EH (cell line): Measurements from ENCODE around the gene GALNT2.

ENCODE experiments used
- DNase-seq: peaks from one replicate; pipeline ENCODE4 v3.0.0-alpha.2; 2015; ENCODE audit warnings: low read depth

The GALNT2 gene

DNA sequence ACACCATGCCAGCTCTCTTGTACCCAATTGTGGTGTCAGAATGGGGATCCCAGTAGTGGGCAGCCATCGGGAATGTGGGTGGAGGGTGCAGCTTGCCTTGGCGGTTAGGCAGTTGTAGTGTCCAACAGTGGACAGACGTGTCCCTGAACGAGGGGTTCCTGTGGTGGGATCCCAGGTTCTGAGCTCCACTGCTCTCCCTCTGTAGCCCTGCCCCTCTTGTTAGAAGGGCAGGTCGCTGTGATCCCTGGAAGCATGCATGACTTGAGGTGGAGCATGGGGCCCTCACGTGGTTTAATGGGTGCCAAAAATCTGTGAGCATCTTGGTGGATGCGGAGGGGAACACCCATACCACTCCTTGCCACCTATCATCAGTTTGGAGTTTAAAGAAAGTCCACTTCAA is 4.3 kb downstream of the GALNT2 start:
- no peak for DNase-seq

DNA sequence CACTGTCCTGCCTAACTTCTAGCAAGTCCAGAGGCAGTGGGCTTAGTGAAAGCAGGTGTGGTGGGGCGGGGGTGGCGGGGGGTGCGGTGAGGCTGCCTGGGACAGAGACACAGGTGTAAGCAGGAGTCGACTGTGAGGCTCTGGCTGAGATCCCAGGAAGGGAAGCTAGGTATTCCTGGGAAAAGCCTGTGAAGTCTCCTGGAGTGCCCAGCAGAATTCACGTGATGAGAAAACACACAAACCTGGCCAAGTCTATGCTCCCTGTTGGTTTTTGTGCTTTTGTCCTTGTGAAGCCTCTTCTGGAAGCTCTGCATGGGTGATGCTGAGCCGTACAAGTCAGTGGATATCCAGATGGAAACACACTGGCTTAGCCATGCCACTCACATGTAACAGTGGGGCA is 5.3 kb downstream of the GALNT2 start:
- no peak for DNase-seq

DNA sequence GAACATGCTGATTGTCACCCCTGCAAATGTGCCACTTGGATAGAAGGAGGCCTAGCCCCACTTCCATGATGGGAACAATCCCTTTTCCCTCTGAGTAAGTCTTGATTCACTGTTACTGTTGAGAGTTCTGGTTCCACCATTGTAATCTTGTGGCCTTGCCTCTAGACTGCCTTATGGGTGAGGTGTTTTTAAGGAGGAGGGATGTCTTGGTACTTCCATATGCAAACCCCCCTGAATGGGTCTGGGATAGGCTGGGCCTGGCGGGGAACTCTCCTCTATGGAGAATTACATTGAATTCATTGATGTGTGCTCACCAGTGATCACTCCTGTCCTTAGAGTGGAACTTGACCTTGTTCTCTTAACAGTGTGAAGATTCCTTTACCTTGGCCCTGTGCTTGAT is 5.8 kb downstream of the GALNT2 start:
- no peak for DNase-seq

DNA sequence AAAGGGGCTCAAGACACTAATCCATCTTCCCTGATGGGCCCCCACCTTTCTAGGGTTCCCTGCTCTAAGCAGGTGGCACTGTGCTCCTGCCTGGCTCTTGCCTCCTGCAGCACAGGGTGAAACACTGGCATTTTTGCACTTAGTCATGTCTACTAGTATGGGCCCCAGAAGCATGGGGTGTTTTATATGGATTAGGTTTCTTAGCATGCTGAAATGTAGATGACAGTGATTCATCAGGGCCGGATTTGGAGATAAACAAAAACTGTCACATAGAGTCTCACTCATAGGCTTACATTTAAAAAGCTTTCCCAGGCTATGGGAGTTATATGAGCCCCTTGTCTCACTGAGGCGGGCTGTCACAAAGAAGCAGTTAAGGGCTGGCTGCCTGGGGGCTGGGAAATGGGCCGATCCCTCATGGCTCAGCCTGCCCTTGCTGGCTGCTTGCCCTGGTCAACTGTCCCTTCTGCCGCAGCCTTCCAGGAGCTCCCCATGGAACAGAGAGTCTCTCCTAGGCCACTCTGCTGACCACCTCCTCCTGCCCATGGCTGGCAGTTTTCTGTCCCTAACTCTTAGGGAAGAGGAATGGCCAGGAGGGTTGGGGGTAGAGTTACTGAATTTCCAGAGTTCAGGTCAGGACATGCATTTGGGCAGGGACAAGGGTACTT is 6.5 kb downstream of the GALNT2 start:
- DNase-seq: peak; percentile 95

DNA sequence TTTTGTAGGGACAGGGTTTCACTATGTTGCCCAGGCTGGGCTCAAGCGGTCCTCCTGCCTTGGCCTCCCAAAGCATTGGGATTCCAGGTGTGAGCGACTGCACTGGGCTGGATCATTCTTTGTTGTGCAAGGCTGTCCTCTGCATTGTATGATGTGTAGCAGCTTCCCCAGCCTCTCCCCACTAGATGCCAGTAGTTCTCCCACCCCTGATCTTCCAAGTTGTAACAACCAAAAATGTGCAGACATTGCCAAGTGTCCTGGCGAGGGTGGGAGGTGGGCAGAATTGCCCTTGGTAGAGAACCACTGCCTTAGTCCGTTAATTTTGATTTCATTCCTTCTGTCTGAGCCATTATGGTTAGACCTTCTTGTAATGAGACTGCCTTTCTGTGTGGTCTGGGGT is 7.2 kb downstream of the GALNT2 start:
- DNase-seq: no peak

DNA sequence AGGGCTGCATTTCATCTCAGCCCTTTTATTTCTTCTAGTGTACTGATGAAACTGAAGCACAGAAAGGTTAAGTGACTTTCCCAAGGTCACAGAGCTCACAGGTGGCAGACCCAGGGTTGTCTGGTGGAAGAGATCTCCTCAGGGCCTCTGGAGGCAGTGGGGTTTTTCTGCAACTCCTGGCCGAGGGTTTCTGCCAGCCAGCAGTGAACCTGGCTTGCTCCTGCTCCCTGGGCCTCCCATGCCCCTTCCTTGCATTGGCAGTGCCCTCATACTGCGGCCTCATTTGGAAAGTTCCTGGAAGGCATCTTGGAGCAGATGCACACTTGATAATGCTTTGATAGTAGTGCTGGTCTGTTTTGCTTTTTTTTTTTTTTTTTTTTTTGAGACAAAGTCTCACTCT is 7.7 kb downstream of the GALNT2 start:
- DNase-seq: no peak

DNA sequence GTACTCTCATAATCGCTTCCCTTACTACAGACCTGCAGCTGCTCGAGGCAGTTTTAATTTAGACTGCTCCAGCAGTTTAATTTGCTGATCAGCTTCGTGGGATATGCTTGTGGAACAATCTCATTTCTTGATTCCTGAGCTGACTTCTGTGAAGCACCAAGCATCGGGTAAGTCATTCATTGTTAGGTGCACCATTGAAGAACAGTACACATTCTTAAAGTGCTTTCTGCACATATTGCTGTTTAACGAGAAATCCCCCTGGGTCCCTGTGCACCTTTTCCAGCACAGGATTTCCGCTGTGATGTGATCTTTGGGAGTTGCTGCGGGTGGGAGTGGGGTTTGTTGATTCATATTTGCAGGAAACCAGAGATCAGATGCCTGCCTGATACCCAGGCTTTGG is 9.1 kb downstream of the GALNT2 start:
- DNase-seq: no peak

DNA sequence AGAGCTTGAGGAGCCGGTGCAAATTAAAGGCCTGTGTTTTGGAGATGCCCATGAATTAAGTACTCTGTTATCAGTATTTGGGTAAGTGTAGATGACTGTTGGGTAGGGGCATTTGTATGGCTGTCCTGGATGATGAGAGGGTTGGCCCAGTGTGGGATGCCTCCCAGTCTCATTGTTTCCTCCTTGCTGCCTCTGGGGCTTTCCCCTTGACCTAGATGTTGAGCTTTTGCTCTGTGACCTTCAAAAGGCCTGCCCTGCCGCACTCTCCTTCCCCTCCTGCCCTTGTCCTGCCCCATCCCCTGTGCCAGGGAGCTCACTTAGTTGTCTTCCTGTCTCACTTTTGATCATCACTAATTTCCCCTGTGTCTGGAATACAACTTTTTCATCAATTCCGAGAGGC is 10.0 kb downstream of the GALNT2 start:
- no peak for DNase-seq

DNA sequence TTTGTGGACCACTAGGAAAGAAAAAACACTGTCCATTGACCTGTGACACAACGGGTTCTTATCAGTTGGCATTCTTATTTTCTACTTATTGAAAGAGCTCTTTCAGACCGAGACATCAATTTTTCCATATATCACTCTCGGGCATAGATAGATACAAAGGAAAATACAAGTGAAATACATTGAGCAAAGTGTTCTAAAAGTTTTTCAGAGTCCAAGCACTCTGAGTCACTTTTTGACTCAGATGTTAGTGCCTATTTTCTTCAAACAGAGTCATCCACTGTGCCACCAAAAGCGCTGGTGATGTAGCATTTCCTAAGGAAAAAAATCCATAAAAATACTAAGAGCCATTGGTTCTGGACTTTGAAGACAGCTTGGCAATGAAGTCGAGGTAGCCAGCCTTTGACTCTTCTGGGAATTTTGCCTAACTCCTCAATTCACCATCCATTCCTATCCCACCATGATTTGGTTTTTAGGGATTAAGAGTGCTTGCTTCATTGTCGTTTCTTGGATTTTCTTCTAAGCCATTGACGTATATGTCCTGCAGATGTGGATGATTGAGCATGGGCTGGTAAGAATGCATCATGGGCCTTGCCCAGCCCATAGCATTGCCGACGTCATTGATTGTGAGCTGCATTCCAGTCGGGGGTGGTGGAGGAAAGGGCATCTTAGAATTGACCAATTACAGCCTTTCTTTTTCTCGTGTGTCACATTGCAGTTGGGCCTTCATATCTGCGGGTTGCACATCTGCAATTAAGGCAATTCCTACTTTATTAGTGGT is 10.6 kb downstream of the GALNT2 start:
- DNase-seq: peak; percentile 52

DNA sequence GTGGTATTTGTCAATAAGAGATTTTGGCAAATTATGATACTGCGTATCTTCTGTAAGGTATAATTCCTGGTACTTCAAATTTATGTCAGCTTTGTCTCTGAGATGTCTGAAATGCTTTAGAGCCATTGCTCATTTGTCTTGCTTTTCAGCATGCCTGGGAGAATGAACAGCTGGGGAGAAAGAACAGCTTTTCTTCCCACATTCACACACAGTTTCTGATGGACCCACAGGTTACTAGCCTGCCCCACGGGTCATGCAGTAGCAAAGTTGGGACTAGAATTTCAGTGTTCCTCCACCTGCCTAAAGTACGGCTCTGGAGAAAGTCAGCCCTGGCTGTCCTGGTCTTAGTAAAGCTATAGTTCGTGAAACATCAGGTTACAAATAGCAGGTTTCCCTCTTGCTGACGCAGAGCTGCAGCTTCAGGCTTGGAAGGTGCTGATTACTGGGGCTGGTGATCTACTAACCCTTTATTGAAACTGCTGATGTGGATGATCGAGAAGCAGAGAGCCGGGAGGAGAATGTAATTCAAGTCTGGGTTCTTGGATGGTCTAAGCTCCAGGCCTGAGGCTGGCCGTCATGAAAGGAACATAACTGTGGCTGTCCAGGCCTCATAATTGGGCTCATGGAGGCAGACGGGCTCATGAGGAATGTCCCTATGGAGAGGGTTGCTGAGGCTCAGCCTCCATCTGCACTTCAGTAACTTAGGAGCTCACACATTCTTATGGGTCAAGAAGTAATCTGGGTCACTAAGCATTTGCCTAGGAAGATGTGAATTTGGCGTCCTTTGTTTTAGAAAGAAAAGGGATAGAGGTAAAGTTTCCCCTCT is 12.4 kb downstream of the GALNT2 start:
- no peak for DNase-seq

DNA sequence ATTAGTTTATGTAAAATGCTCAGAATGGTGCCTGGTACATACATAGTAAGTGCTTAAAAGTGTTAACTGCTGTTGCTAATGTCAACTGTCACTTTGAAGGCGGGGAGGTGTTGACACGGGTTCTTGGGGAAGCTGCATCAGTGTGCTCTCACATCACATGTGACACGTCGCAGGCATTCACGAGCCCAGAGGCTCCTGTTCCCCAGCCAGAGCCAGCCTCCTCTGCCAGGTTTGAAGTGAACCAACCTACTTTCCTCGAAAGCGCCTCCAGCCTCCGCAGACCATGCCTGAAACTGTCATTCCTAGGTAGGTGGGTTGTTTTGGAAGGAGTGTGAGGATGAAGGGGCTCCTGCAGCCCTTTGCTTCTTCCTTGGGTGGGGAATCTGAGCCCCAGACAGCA is 13.8 kb downstream of the GALNT2 start:
- DNase-seq: no peak

DNA sequence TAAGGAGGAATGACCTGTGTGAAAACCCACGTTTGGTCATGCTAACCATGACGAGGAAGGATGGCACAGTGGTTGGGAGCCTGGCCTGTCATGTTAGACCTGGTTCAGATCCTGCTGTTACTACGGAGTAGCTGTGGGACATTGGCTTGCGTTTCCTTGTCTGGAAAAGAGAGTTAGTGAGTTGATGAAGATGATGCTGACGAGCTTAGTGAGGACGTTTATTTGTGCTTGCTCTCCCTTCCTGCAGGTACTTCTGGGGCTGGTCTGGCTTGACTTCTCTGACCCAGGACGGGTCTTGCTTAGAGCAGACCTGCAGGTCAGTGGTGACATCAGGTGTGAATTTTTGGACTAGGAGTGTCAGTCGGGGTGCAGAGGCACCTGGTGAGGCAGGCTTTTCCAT is 14.7 kb downstream of the GALNT2 start:
- DNase-seq: no peak

DNA sequence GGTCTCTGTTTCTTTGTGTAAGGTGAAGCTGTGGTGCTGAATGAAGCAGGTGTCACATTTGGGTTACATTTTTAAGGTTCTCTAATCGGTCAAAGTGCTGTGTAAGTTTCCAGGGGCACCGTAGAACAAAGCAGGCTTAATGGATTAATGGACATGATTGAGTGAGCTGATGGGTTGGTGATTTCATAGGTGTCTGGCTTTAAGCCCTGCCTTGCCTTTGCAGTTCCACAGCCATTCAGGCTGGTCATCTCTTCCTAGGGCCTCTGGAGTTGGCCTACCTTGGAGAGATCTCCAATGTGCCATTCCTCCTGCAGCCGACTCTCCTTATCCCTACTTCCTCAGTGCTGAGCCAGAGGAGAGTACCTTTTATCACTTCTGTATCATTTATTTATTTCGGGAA is 15.2 kb downstream of the GALNT2 start:
- DNase-seq: no peak

DNA sequence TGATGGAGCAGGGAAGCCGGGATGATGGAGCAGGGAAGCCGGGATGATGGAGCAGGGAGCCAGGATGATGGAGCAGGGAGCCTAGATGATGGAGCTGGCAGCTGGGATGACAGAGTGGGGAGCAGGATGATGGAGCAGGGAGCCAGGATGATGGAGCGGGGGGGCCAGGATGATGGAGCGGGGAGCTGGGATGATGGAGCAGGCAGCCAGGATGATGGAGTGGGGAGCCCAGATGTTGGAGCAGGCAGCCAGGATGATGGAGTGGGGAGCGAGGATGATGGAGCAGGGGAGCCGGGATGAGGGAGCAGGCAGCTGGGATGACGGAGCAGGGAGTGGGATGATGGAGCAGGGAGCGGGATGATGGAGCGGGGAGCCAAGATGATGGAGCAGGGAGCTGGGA is 16.0 kb downstream of the GALNT2 start:
- no peak for DNase-seq

DNA sequence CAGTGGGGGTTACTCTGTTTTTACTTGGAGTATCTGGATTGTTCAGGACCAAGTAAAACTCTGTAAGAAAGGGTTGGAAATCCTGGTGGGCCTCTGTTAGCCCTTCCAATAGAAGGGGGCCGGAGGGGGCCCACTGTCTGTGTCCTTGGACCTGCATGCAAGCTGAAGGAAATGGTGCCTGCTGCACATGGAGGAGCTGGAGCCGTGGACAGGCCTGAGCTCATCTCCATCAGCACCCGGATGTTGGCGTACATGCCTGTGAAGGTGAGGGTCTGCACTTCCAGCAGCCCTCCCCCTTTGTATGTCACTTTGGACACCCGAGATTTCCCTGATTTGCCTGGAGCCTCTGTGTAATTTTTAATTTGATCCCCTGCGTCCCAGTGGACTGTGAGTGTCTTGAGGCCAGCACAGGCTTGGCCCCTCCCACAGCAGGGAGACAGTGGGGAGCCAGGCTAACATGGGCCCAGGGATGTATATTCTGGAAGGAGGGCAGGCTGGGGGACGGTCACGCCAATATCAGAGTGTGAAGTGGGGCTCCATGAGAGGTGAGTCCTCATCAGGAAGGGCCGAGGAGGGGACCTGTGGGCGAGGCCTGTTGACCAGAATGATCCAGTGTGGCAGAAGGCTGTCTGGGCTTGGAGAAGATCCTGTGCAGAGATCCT is 16.8 kb downstream of the GALNT2 start:
- no peak for DNase-seq

DNA sequence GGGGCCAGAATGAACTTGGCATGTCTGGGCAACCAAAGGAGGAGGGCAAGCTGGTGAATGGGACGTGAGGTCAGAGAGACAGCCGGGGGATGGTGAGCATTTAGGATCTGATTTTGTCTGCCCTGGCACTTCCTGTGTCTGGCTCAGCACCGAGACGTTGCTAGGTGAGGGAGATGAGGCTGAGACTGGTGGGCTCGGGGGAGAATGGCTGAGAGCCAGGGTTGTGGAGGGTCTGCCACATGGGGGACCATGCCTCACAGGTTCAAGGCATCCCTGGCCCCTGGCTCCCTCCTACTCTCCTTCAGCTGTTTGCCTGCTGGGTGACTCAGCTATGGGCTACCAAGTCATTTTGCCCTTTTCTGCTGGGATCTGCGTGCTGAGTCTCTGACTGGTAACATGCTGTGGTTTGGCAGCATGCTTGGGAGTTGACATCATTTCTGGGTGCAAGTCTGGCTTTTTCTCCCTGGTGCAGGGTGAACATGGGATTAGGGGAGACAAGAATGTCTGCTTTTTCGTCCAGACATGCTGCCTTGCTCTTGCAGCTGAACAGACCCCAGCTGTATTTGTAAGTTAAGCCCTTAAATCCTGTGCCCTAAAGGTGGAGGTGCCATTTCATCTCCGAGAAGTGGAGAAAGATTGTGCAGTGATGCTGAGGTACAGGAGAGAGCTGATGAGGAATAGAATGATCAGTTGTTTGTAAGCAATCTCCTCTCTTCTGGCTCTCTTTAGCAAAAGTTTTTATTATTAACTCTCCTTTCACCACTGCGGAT is 17.6 kb downstream of the GALNT2 start:
- DNase-seq: peak; percentile 99

DNA sequence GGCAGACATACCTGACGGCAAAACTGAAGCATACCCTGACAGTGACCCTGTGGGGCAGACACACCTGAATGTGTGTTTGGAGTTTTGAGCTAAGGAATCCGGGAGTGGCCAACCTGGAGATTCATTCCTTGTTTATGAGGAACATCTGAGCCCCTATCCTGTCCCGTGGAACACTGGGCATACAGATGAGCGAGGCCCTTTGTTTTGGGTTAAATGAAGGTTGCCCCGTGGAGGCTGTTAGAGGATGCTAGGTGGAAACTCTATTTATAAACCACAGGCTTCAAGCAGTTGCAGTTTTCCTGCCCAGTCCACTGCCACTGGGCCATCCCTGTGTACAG is 18.1 kb downstream of the GALNT2 start:
- DNase-seq: no peak

DNA sequence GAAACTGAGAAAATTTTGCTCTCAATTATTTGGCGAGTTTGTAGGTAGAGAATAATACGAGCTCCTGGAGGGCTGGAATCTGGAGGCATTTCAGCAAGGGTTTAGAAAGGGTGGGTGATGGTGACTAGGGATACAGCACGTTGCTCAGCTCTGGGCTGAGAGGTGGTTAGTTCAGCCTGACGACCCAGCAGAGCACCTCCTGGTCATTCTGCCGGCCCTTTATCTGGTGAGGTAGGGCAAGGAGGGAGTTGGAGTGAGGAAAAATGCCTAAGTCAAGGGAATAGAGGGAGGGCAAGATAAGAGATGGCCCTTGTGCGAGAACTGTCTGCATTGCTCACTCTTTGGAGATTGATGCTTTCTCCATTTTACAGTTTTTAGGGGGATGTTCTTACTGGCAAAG is 19.1 kb downstream of the GALNT2 start:
- DNase-seq: no peak

DNA sequence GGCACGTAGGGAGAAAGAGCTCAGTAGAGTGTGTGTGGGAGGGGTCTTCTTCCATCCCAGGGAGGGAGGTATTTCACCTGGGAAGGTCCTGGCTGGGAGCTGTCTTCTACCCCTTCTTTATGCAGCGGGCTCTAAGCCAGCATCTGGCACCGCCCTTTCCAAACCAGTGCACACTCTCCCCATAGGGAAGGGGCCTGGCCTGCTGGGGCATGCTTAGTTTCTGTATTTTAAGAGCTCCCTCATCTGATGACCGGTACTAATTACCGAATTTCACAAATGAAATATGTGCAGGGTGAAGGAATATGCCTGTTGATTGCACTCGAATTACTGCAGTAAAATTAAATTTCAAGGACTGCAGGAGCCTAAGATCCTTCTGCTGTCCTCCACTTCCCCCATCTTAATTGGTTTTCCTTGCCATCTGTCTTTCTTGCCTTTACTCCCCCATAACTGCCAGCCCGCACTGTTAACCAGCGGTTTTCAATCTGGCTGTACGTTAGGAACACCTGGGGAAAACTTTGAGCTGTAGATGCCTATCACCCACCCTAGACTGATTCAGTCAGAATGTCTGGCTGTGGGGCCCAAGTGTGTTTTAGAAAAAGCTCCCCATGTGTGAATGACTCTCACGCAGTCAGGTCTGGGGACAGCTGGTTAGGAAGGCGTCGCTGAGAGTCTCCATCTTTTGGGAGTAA is 20.1 kb downstream of the GALNT2 start:
- DNase-seq: no peak

DNA sequence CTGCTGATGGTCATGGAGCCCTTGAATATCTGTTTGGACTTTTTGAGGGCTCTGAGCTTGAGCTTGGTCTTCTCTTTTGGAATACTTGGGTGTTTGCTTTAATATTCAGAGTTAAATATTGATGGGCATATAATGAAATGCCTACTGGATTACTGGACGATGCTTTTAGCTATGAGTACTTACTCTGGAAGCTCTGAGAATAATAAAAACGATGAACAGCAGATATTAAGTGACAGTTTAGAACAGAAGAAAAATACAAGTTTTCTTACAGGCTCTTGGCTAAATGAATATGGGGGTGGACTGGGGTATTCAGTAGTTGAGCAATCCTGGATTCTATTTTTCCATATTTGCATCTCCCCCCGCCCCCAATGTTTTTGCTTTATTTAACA is 20.7 kb downstream of the GALNT2 start:
- peak; percentile 48 for DNase-seq

DNA sequence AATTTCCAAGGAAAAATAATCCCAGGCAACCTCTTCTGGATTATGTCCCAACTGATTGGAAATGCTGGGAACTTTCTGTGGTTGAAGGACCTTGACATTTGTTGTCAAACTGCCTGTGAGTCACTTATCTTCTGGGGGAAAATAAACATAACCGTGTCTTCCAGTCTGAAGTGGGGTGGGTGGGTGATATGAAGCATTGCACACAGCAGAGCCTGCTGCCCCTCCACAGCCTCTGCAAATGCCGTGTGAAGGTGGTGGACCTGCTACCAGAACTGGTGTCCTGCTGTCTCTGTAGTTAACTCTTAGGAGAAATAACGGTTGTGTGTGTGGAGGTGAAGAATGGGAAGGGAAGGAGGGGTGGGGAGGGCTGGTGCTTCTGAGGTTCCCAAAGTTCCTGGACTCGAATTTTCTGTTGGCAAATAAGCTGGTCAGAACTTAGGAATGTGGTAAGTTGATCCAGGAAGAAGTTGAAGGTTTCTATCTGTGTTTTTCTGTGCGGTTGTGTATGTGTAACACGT is 23.2 kb downstream of the GALNT2 start:
- peak; percentile 88 for DNase-seq
